Panc1 (cell line): ENCODE data around the gene PABPN1L. TPM values are rescaled to one million over a fixed set of nuclear protein-coding genes. Genes with fewer than 3 reads are reported as not detected.

Experiments
- ATAC-seq: fragments of 200-7000 bp; cut with Tn5 transposase; 2 replicates; pipeline ENCODE4 v1.9.1; 2020; ENCODE audit warnings: mild to moderate bottlenecking, moderate library complexity
- BruUV-seq: library from RNA; stranded (reverse); fragments of 400-500 nt; replicated peaks from 2 replicates; lab custom pipeline; 2021; lab: Mats Ljungman, UMichigan
- CTCF ChIA-PET: fragments of 300-600 bp; sonication (Branson Sonifier 250); formaldehyde crosslinking; loops from one replicate; lab custom pipeline; 2022; ENCODE audit warnings: antibody characterized with exemption; lab: Charles Lee
- POLR2A ChIA-PET: fragments of 300-600 bp; sonication (Branson Sonifier 250); formaldehyde crosslinking; loops from one replicate; lab custom pipeline; 2022; ENCODE audit warnings: antibody characterized with exemption; lab: Charles Lee
- DNase-seq: peaks from one replicate; pipeline ENCODE4 v3.0.0-alpha.2; 2010; ENCODE audit warnings: low read depth, low spot score
- H3K27ac ChIP-seq: 2 replicates; pipeline ENCODE4 v1.5.1; 2011; ENCODE audit warnings: mild to moderate bottlenecking, low read length, inconsistent platforms
- H3K27me3 ChIP-seq: fragments of 200-500 bp; sonication (Bioruptor generic); 2 replicates; pipeline ENCODE4 v1.6.0; 2014; ENCODE audit warnings: low read length, inconsistent platforms; ENCODE audit not compliant: control insufficient read depth, insufficient read depth
- H3K36me3 ChIP-seq: fragments of 200-500 bp; sonication (Bioruptor generic); 2 replicates; pipeline ENCODE4 v1.5.1; 2014; ENCODE audit warnings: inconsistent platforms, mild to moderate bottlenecking, low read length, moderate library complexity; ENCODE audit not compliant: control insufficient read depth, insufficient read depth
- H3K4me1 ChIP-seq: 2 replicates; pipeline ENCODE4 v1.5.1; 2011; ENCODE audit warnings: inconsistent platforms, mild to moderate bottlenecking, low read length, moderate library complexity; ENCODE audit not compliant: control insufficient read depth, insufficient read depth
- H3K4me3 ChIP-seq, 2 experiments: 2 replicates each; pipeline ENCODE4 v1.5.1; 2011 to 2012; ENCODE audit warnings: low read depth in 2 of 2, low read length in 2 of 2, mild to moderate bottlenecking in 2 of 2, inconsistent platforms in 1 of 2, moderate library complexity in 1 of 2
- H3K9me3 ChIP-seq: fragments of 200-500 bp; sonication (Bioruptor generic); 2 replicates; pipeline ENCODE4 v1.5.1; 2014; ENCODE audit warnings: low read depth, mild to moderate bottlenecking, inconsistent platforms, low read length, moderate library complexity; ENCODE audit not compliant: control insufficient read depth, insufficient read depth
- CTCF ChIP-seq: fragments of 450-650 bp; IDR thresholded peaks from 2 replicates; pipeline ENCODE4 v1.5.1; 2017; ENCODE audit warnings: mild to moderate bottlenecking
- POLR2AphosphoS5 ChIP-seq: IDR thresholded peaks from 2 replicates; pipeline ENCODE4 v1.6.1; 2012; ENCODE audit warnings: mild to moderate bottlenecking, low read depth, low read length, moderate library complexity
- SIN3A ChIP-seq: IDR thresholded peaks from 2 replicates; pipeline ENCODE4 v1.6.1; 2012; ENCODE audit warnings: low read depth, mild to moderate bottlenecking, low read length, moderate library complexity, borderline replicate concordance; ENCODE audit not compliant: insufficient read depth
- TCF7L2 ChIP-seq: IDR thresholded peaks from 2 replicates; pipeline ENCODE4 v1.6.1; 2011; ENCODE audit warnings: mild to moderate bottlenecking, low read depth, low read length, inconsistent platforms
- in situ Hi-C: cut with HindIII; loops from 2 replicates; pipeline ENCODE4 v1.10.0; 2016; ENCODE audit warnings: low sequenced_read_pairs, low pct_unique_long_range_greater_than_20kb
- intact Hi-C: fragments of 100-400 bp; cut with micrococcal nuclease; formaldehyde crosslinking; loops from one replicate; pipeline ENCODE4 v1.10.0; 2022; ENCODE audit not compliant: unreplicated experiment
- total RNA-seq: library from RNA; stranded (reverse); gene quantifications from one replicate; pipeline ENCODE4 v1.2.1, GENCODE V29; 2021; ENCODE audit not compliant: unreplicated experiment
- TF ChIP-seq, protein P1 (sequence below), 2 experiments: IDR thresholded peaks; 2 replicates each; pipeline ENCODE4 v1.6.1; 2011 to 2012; ENCODE audit warnings: low read depth in 2 of 2, control low read depth in 1 of 2, low read length in 1 of 2, mild to moderate bottlenecking in 1 of 2, moderate library complexity in 1 of 2; ENCODE audit not compliant: insufficient read depth in 1 of 2

Gene PABPN1L
- total RNA-seq, 1 experiment from 2014 or later: not detected

DNA sequence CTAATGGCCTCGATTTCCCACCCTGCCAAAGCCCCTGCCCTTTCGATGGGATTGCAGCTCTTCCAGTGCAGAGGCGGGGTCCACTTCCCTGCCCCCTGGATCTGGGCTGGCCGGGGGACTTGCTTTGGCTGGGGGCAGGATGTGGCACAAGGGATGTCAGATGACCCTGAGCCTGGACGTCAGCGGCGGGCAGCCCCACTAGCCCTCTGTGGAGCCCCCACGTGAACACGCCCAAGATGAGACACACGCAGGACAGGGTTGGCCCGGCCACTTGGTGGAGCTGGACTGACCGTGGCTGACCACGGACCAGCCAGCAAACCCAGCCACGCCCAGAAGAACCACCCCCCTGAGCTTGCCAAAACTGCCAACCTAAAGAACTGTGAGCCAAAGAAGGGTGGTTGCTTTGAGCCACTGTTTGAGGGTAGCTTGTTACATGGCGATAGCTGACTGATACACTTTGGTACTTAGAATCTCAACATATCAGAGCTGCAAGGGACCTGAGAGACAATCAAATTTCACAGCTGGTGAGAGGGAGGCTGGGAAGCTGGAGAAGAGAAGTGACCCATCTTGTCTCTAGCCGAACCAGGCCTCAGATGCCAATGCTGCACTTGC, 46.6 kb upstream of the PABPN1L start:
- no peaks in the 10 kb centered on the region for H3K36me3 ChIP-seq
- H3K9me3 ChIP-seq: no peaks in the 10 kb centered on the region
- DNase-seq: no peak
- ATAC-seq: no peak
- TF ChIP-seq, protein P1, sequence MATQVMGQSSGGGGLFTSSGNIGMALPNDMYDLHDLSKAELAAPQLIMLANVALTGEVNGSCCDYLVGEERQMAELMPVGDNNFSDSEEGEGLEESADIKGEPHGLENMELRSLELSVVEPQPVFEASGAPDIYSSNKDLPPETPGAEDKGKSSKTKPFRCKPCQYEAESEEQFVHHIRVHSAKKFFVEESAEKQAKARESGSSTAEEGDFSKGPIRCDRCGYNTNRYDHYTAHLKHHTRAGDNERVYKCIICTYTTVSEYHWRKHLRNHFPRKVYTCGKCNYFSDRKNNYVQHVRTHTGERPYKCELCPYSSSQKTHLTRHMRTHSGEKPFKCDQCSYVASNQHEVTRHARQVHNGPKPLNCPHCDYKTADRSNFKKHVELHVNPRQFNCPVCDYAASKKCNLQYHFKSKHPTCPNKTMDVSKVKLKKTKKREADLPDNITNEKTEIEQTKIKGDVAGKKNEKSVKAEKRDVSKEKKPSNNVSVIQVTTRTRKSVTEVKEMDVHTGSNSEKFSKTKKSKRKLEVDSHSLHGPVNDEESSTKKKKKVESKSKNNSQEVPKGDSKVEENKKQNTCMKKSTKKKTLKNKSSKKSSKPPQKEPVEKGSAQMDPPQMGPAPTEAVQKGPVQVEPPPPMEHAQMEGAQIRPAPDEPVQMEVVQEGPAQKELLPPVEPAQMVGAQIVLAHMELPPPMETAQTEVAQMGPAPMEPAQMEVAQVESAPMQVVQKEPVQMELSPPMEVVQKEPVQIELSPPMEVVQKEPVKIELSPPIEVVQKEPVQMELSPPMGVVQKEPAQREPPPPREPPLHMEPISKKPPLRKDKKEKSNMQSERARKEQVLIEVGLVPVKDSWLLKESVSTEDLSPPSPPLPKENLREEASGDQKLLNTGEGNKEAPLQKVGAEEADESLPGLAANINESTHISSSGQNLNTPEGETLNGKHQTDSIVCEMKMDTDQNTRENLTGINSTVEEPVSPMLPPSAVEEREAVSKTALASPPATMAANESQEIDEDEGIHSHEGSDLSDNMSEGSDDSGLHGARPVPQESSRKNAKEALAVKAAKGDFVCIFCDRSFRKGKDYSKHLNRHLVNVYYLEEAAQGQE (IDR thresholded peaks at IDR 0.05; ENCODE audit: insufficient read depth in 1 of 2, low read depth in 2 of 2, low read length in 1 of 2): no peak
- TF ChIP-seq TCF7L2: no peak
- no peak for TF ChIP-seq POLR2AphosphoS5
- no peak for TF ChIP-seq SIN3A
- no peak for TF ChIP-seq CTCF
- POLR2A ChIA-PET: no interaction called here
- peaks cover 19% of the 10 kb centered on the region for H3K4me1 ChIP-seq
- no TSS peak for BruUV-seq
- H3K27ac ChIP-seq: no peak overlapping the region
- CTCF ChIA-PET: no interaction called here
- H3K27me3 ChIP-seq: no peaks in the 10 kb centered on the region
- no peak overlapping the region for H3K4me3 ChIP-seq
- in situ Hi-C loops: no loop called here
- intact Hi-C loops: no loop called here

- CTCF ChIA-PET: no interaction called here
- no peaks in the 10 kb centered on the region for H3K27me3 ChIP-seq
- BruUV-seq: no TSS peak
- no peaks in the 10 kb centered on the region for H3K36me3 ChIP-seq
- no peak overlapping the region for H3K27ac ChIP-seq
- DNase-seq (no peak), ATAC-seq (no peak)
- no peaks in the 10 kb centered on the region for H3K9me3 ChIP-seq
- peaks cover 17% of the 10 kb centered on the region for H3K4me1 ChIP-seq
- in situ Hi-C loops: no loop called here
- TF ChIP-seq, protein P1 (IDR thresholded peaks at IDR 0.05; ENCODE audit: insufficient read depth in 1 of 2, low read depth in 2 of 2, low read length in 1 of 2): no peak
- TF ChIP-seq POLR2AphosphoS5: no peak
- TF ChIP-seq CTCF: no peak
- no peak for TF ChIP-seq TCF7L2
- no peak for TF ChIP-seq SIN3A
- POLR2A ChIA-PET: no interaction called here
- no peak overlapping the region for H3K4me3 ChIP-seq
- intact Hi-C loops: no loop called here
These were observed 46.1 kb upstream of the PABPN1L start for GRCh38 chr16:88912556-88912955.
